Fibroblast of villous mesenchyme (primary cell): ENCODE results near the gene BNC2. TPM values are rescaled to one million over a fixed set of nuclear protein-coding genes. Genes with fewer than 3 reads are reported as not detected.

Source experiments
- DNase-seq: peaks from one replicate; pipeline ENCODE4 v3.0.0-alpha.2; 2010; ENCODE audit warnings: low read depth
- H3K4me3 ChIP-seq: 2 replicates; pipeline ENCODE4 v1.5.1; 2011; ENCODE audit warnings: low read depth, mild to moderate bottlenecking, low read length
- CTCF ChIP-seq: IDR thresholded peaks from 2 replicates; pipeline ENCODE4 v1.5.1; 2012; ENCODE audit warnings: low read depth, mild to moderate bottlenecking, low read length; ENCODE audit not compliant: insufficient read depth
- total RNA-seq: library from RNA; depleted of rRNA; stranded (reverse); fragments of >200 nt; gene quantifications from 2 replicates; pipeline ENCODE4 v1.2.3, GENCODE V29; 2012

Gene BNC2
- total RNA-seq, 1 donor, result 33.7 TPM

DNA sequence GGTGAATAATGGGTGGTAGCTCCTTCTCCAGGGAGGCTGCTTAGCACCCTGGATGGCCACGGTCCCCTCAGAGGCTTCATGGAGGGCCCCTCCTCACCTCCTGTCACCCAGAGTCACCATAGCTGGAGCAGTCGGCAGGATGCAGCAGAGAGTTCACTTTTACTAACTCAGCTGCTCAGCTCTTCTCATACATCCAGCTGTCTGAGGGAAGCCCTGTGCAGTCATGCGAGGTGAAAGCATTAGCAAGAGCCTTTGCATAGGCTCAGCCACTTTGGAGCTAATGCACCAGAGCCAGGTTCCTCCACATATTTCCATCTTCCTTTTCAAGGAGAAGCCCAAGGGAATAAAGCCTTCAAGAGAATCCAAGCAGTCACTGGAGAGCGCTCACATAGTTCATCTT lies 499.2 kb downstream of the BNC2 start:
- no peak overlapping the region for H3K4me3 ChIP-seq
- TF ChIP-seq CTCF, result no peak
- DNase-seq, result no peak

DNA sequence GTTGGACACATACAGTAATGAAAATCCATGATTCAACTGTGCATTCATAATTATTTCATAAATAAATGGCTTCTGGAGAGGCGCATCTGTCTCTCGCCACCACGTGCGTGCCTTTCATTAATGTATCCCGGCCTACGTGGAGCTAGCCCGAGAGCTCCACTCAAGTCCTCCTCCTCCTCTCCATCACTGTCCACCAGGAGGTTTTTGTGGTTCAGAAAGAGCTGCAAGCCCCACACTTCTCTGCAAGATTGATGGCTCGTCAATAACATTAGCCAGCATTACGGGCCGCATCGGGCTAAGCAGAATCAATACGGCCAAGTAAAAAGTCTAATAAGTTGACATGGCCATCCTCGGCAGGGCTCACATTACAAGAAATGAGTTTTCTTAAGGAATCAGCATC lies 499.8 kb downstream of the BNC2 start:
- no peak for TF ChIP-seq CTCF
- no peak for DNase-seq
- H3K4me3 ChIP-seq, result no peak overlapping the region

- no peak for DNase-seq
- H3K4me3 ChIP-seq, result no peak overlapping the region
- TF ChIP-seq CTCF, result no peak
These were observed 501.0 kb downstream of the BNC2 start for GRCh38 chr9:16369427-16369826.

DNA sequence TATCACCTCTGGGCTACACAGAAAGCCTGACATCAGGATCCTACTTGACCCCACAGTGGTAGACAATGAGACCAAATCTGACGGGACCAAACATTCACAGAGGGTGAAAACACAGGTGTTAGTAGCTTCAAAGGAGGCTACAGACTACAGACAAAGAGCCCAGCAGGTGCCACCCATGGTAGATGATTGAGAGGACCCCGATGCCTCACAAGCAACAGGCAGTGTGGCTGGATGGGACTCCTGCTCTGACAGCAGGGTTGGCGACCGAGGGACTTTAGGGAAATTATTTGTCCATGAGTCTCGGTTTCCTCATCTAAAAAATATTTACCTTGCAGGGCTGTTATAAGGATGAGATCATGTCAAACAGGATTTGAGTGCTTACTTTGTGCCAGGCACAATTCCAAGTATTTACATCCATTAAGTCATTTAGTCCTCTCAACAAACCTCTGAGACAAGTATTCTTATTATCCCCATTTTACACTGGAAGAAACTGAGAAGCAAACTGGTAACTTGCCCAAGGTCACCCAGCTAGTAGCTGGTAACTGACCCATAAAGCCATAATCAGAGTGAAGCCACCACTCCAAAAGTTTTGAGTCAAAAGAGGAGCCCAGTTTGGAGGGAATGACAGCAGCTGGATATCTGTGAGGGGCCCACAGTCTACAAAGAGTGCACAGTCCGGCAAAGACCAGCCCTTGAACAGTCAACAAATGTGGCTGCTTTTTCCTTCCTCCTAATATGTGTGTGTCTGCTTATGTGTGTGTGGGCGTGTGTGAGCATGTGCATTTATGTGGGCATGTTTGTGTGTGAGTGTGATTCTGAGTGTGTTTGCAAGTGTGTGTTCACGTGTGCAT lies 502.0 kb downstream of the BNC2 start:
- H3K4me3 ChIP-seq, result no peak overlapping the region
- no peak for TF ChIP-seq CTCF
- DNase-seq, result no peak

- no peak overlapping the region for H3K4me3 ChIP-seq
- no peak for DNase-seq
- no peak for TF ChIP-seq CTCF
These were observed 502.8 kb downstream of the BNC2 start for GRCh38 chr9:16367605-16368231.

- TF ChIP-seq CTCF, result no peak
- H3K4me3 ChIP-seq, result no peak overlapping the region
- DNase-seq, result no peak
These were observed 506.1 kb downstream of the BNC2 start for GRCh38 chr9:16364347-16364746.
